WTC11 (cell line): ENCODE data around the gene PACSIN1.

ENCODE experiments used
- FOXP1 ChIP-seq: sonication (generic); formaldehyde crosslinking; IDR thresholded peaks from 2 replicates; pipeline ENCODE4 v1.8.0; 2022; ENCODE audit warnings: missing genetic modification reagents, mild to moderate bottlenecking, moderate library complexity, borderline replicate concordance
- JUN ChIP-seq: sonication (generic); formaldehyde crosslinking; IDR thresholded peaks from 2 replicates; pipeline ENCODE4 v1.8.0; 2023; ENCODE audit warnings: mild to moderate bottlenecking, missing genetic modification reagents
- NR2C2 ChIP-seq: sonication (generic); formaldehyde crosslinking; IDR thresholded peaks from 2 replicates; pipeline ENCODE4 v1.8.0; 2022; ENCODE audit warnings: mild to moderate bottlenecking, missing genetic modification reagents
- RELA ChIP-seq: sonication (generic); formaldehyde crosslinking; IDR thresholded peaks from 2 replicates; pipeline ENCODE4 v1.8.1; 2022; ENCODE audit warnings: missing genetic modification reagents, mild to moderate bottlenecking, borderline replicate concordance
- TP53 ChIP-seq: sonication (generic); formaldehyde crosslinking; IDR thresholded peaks from 2 replicates; pipeline ENCODE4 v1.8.1; 2023; ENCODE audit warnings: mild to moderate bottlenecking, missing genetic modification reagents
- ZNF317 ChIP-seq: sonication (generic); formaldehyde crosslinking; IDR thresholded peaks from 2 replicates; pipeline ENCODE4 v1.8.1; 2023; ENCODE audit warnings: low read depth, mild to moderate bottlenecking, moderate library complexity, missing genetic modification reagents, borderline replicate concordance
- TF ChIP-seq, protein P1 (sequence below): fragments of 200-600 bp; IDR thresholded peaks from 2 replicates; pipeline ENCODE4 v1.8.0; 2022; ENCODE audit warnings: antibody characterized with exemption
- TF ChIP-seq, protein P2 (sequence below): sonication (generic); formaldehyde crosslinking; IDR thresholded peaks from 2 replicates; pipeline ENCODE4 v1.8.0; 2022; ENCODE audit warnings: mild to moderate bottlenecking, missing genetic modification reagents
- TF ChIP-seq, protein P3 (sequence below): sonication (generic); formaldehyde crosslinking; IDR thresholded peaks from 2 replicates; pipeline ENCODE4 v1.8.1; 2023; ENCODE audit warnings: mild to moderate bottlenecking, missing genetic modification reagents
- TF ChIP-seq, protein P4 (sequence below): sonication (generic); formaldehyde crosslinking; IDR thresholded peaks from 2 replicates; pipeline ENCODE4 v1.8.0; 2023; ENCODE audit warnings: missing genetic modification reagents

DNA sequence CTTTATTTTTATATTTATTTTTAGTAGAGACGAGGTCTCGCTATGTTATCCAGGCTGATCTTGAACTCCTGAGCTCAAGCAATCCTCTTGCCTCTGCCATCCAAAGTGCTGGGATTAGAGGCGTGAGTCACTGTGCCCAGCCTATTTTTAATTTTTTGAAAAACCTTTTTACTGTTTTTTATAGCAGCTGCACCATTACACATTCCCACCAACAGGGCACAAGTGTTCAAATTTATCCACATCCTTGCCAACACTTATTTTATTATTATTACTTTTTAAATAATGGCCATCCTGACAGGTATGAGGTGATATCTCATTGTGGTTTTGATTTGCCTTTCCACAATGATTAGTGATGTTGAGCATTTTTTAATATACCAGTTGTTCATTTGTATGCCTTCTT, 42.5 kb downstream of the PACSIN1 start:
- TF ChIP-seq, protein P1, sequence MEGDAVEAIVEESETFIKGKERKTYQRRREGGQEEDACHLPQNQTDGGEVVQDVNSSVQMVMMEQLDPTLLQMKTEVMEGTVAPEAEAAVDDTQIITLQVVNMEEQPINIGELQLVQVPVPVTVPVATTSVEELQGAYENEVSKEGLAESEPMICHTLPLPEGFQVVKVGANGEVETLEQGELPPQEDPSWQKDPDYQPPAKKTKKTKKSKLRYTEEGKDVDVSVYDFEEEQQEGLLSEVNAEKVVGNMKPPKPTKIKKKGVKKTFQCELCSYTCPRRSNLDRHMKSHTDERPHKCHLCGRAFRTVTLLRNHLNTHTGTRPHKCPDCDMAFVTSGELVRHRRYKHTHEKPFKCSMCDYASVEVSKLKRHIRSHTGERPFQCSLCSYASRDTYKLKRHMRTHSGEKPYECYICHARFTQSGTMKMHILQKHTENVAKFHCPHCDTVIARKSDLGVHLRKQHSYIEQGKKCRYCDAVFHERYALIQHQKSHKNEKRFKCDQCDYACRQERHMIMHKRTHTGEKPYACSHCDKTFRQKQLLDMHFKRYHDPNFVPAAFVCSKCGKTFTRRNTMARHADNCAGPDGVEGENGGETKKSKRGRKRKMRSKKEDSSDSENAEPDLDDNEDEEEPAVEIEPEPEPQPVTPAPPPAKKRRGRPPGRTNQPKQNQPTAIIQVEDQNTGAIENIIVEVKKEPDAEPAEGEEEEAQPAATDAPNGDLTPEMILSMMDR, result no peak
- TF ChIP-seq, protein P2, sequence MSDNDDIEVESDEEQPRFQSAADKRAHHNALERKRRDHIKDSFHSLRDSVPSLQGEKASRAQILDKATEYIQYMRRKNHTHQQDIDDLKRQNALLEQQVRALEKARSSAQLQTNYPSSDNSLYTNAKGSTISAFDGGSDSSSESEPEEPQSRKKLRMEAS (CRISPR knock-in tag), result no peak
- TF ChIP-seq, protein P3, sequence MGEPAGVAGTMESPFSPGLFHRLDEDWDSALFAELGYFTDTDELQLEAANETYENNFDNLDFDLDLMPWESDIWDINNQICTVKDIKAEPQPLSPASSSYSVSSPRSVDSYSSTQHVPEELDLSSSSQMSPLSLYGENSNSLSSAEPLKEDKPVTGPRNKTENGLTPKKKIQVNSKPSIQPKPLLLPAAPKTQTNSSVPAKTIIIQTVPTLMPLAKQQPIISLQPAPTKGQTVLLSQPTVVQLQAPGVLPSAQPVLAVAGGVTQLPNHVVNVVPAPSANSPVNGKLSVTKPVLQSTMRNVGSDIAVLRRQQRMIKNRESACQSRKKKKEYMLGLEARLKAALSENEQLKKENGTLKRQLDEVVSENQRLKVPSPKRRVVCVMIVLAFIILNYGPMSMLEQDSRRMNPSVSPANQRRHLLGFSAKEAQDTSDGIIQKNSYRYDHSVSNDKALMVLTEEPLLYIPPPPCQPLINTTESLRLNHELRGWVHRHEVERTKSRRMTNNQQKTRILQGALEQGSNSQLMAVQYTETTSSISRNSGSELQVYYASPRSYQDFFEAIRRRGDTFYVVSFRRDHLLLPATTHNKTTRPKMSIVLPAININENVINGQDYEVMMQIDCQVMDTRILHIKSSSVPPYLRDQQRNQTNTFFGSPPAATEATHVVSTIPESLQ, result no peak
- TF ChIP-seq NR2C2 (CRISPR knock-in tag) (no peak), ZNF317 (CRISPR knock-in tag) (no peak), JUN (CRISPR knock-in tag) (no peak), TP53 (no peak), FOXP1 (CRISPR knock-in tag) (no peak), RELA (no peak)
- TF ChIP-seq, protein P4, sequence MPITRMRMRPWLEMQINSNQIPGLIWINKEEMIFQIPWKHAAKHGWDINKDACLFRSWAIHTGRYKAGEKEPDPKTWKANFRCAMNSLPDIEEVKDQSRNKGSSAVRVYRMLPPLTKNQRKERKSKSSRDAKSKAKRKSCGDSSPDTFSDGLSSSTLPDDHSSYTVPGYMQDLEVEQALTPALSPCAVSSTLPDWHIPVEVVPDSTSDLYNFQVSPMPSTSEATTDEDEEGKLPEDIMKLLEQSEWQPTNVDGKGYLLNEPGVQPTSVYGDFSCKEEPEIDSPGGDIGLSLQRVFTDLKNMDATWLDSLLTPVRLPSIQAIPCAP, result no peak
